Left lung (tissue), 10 donors: ENCODE data around the gene SGSH. TPM values are rescaled to one million over a fixed set of nuclear protein-coding genes. Genes with fewer than 3 reads are reported as not detected.

Source experiments
- ATAC-seq: fragments of 200-7000 bp; cut with Tn5 transposase; one replicate; pipeline ENCODE4 v1.9.1; 2020; ENCODE audit warnings: moderate library complexity
- DNase-seq, 4 donors: peaks; one replicate each; pipeline ENCODE4 v3.0.0-alpha.2; 2013 to 2020
- H3K27ac ChIP-seq, 2 donors: fragments of 200-600 bp; sonication (generic) in 1 of 2; one replicate each; pipeline versions ENCODE4 v1.5.0 to v1.8.0; 2020 to 2021
- H3K27me3 ChIP-seq, 2 donors: fragments of 200-600 bp; sonication (generic) in 1 of 2; one replicate each; pipeline versions ENCODE4 v1.5.0 to v1.8.0; 2020 to 2021
- H3K36me3 ChIP-seq, 2 donors: fragments of 200-600 bp; sonication (generic) in 1 of 2; one replicate each; pipeline versions ENCODE4 v1.5.0 to v1.8.0; 2020 to 2021
- H3K4me1 ChIP-seq, 2 donors: fragments of 200-600 bp; one replicate each; pipeline ENCODE4 v1.8.0; 2021
- H3K4me3 ChIP-seq, 2 donors: fragments of 200-600 bp; sonication (generic) in 1 of 2; one replicate each; pipeline versions ENCODE4 v1.5.0 to v1.8.0; 2020 to 2021; ENCODE audit warnings: mild to moderate bottlenecking in 1 of 2
- H3K9me3 ChIP-seq, 2 donors: fragments of 200-600 bp; sonication (generic) in 1 of 2; one replicate each; pipeline versions ENCODE4 v1.5.0 to v1.8.0; 2020 to 2021
- intact Hi-C, 2 donors: fragments of 100-400 bp; cut with DNase I; formaldehyde crosslinking; loops; one replicate each; pipeline versions ENCODE4 v1.11.2 to v1.14.2; 2022
- polyA plus RNA-seq, 6 donors: library from polyadenylated mRNA; unstranded; fragments of 120-200 nt; gene quantifications; one replicate each; pipeline ENCODE4 v1.2.1, GENCODE V29; 2013; ENCODE audit not compliant: insufficient read length in 6 of 6
- total RNA-seq, 2 donors: library from RNA; stranded (reverse); fragmentation: NEBNext Ultra II Directional; extraction: Animal tissue kit (Norgen Biotek cat#: 25700); gene quantifications; one replicate each; pipeline ENCODE4 v1.2.1, GENCODE V29; 2021
- TF ChIP-seq, protein P1 (sequence below), 2 donors: fragments of 200-600 bp; sonication (generic) in 1 of 2; IDR thresholded peaks; one replicate each; pipeline versions ENCODE4 v1.5.0 to v1.8.0; 2021; ENCODE audit warnings: antibody characterized with exemption in 2 of 2
- donor health status: DM: no; HTN: yes; CAD: no.
- donor health status: DM: no; HTN: no; CAD: no.

SGSH gene
- total and polyA plus RNA-seq, 8 donors = 40.8 to 83.8 (median 47.1) TPM

DNA sequence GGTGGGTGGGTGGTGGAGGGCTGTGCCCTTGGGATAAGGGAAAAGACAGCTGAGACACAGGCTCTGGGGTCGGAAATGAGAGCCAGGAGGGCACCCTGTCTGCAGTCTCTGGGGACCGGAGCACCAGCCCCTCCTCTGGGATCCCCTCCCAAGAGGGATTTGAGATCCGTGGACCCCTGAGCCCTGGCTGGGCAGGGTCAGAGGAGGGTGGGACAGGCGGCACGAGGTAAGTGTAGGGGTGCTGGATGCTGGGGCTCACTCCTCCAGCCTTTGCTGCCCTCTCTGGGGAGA is 425 bp downstream of the SGSH start:
- Histone ChIP-seq H3K4me3 (peak overlapping the region; percentile 79 to 98), H3K9me3 (no peaks in the 10 kb centered on the region), H3K36me3 (peaks cover 0 to 36% of the 10 kb centered on the region in 2 donors), H3K27me3 (peaks cover 0 to 19% of the 10 kb centered on the region in 2 donors), H3K27ac (peak overlapping the region; percentile 87 to 90), H3K4me1 (peaks cover 11 to 42% of the 10 kb centered on the region in 2 donors)
- TF ChIP-seq, protein P1, sequence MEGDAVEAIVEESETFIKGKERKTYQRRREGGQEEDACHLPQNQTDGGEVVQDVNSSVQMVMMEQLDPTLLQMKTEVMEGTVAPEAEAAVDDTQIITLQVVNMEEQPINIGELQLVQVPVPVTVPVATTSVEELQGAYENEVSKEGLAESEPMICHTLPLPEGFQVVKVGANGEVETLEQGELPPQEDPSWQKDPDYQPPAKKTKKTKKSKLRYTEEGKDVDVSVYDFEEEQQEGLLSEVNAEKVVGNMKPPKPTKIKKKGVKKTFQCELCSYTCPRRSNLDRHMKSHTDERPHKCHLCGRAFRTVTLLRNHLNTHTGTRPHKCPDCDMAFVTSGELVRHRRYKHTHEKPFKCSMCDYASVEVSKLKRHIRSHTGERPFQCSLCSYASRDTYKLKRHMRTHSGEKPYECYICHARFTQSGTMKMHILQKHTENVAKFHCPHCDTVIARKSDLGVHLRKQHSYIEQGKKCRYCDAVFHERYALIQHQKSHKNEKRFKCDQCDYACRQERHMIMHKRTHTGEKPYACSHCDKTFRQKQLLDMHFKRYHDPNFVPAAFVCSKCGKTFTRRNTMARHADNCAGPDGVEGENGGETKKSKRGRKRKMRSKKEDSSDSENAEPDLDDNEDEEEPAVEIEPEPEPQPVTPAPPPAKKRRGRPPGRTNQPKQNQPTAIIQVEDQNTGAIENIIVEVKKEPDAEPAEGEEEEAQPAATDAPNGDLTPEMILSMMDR (IDR thresholded peaks at IDR 0.05) = no peak
- intact Hi-C loops = no loop called here
- no peak for ATAC-seq
- no peak for DNase-seq

- intact Hi-C loops = no loop called here
Observed at GRCh38 chr17:80219013-80219762, 945 bp downstream of the SGSH start.

GRCh38 chr17:80218391-80218790 is 1.7 kb downstream of the SGSH start:
- ATAC-seq (no peak), DNase-seq (peak in 1 of 4 donors; percentile 41)
- TF ChIP-seq, protein P1 (IDR thresholded peaks at IDR 0.05) = no peak
- peaks cover 0 to 19% of the 10 kb centered on the region in 2 donors for H3K27me3 ChIP-seq
- intact Hi-C loops = no loop called here
- peak overlapping the region in 1 of 2 donors; percentile 98 for H3K4me3 ChIP-seq
- H3K9me3 ChIP-seq = no peaks in the 10 kb centered on the region
- H3K36me3 ChIP-seq = peaks cover 0 to 49% of the 10 kb centered on the region in 2 donors
- no peak overlapping the region for H3K27ac ChIP-seq
- H3K4me1 ChIP-seq = peaks cover 11 to 51% of the 10 kb centered on the region in 2 donors

More at GRCh38 chr17:80219013-80219762, 945 bp downstream of the SGSH start:
- H3K27ac ChIP-seq = peak overlapping the region; percentile 87 to 90
- peaks cover 0 to 41% of the 10 kb centered on the region in 2 donors for H3K36me3 ChIP-seq
- no peaks in the 10 kb centered on the region for H3K9me3 ChIP-seq
- peaks cover 0 to 19% of the 10 kb centered on the region in 2 donors for H3K27me3 ChIP-seq
- TF ChIP-seq, protein P1 (IDR thresholded peaks at IDR 0.05) = no peak
- H3K4me1 ChIP-seq = peaks cover 11 to 44% of the 10 kb centered on the region in 2 donors
- peak; percentile 76 for ATAC-seq
- peak; percentile 47 to 90 (median 83) for DNase-seq
- peak overlapping the region; percentile 79 to 98 for H3K4me3 ChIP-seq

GRCh38 chr17:80217703-80218362 is 2.3 kb downstream of the SGSH start:
- intact Hi-C loops = no loop called here
- Histone ChIP-seq H3K4me3 (no peak overlapping the region), H3K27me3 (peaks cover 0 to 19% of the 10 kb centered on the region in 2 donors), H3K27ac (no peak overlapping the region), H3K9me3 (no peaks in the 10 kb centered on the region), H3K36me3 (peaks cover 0 to 55% of the 10 kb centered on the region in 2 donors), H3K4me1 (peaks cover 11 to 57% of the 10 kb centered on the region in 2 donors)
- ATAC-seq (no peak), DNase-seq (peak in 1 of 4 donors; percentile 74)
- TF ChIP-seq, protein P1 (IDR thresholded peaks at IDR 0.05) = no peak
